ENCODE data around the gene BNC2.
A peak's percentile ranks its signal among the peaks of the same experiment; 100 is the strongest.

Gene BNC2

GRCh38 chr9:16627967-16628366, 242.5 kb downstream of the BNC2 start:
- no peak for TF ChIP-seq CTCF (IDR thresholded peaks at IDR 0.05; ENCODE audit: low read depth, low read length)
- DNase-seq (ENCODE audit: low read depth in 2 of 2), result peak; percentile 93 to 98

GRCh38 chr9:16627521-16627920, 242.9 kb downstream of the BNC2 start:
- no peak for DNase-seq (ENCODE audit: low read depth in 2 of 2)
- no peak overlapping the region for H3K4me3 ChIP-seq (replicated peaks in 1 of 2; ENCODE audit: low read depth in 2 of 2, low read length in 2 of 2)
- TF ChIP-seq CTCF (IDR thresholded peaks at IDR 0.05; ENCODE audit: low read depth, low read length), result no peak

More at GRCh38 chr9:16627967-16628366, 242.5 kb downstream of the BNC2 start:
- no peak overlapping the region for H3K4me3 ChIP-seq (replicated peaks in 1 of 2; ENCODE audit: low read depth in 2 of 2, low read length in 2 of 2)

GRCh38 chr9:16626577-16627130, 243.8 kb downstream of the BNC2 start:
- no peak for TF ChIP-seq CTCF (IDR thresholded peaks at IDR 0.05; ENCODE audit: low read depth, low read length)
- H3K4me3 ChIP-seq (replicated peaks in 1 of 2; ENCODE audit: low read depth in 2 of 2, low read length in 2 of 2), result no peak overlapping the region
- DNase-seq (ENCODE audit: low read depth in 2 of 2), result peak; percentile 87

GRCh38 chr9:16625811-16626210, 244.7 kb downstream of the BNC2 start:
- peak; percentile 57 to 69 for DNase-seq (ENCODE audit: low read depth in 2 of 2)
- TF ChIP-seq CTCF (IDR thresholded peaks at IDR 0.05; ENCODE audit: low read depth, low read length), result no peak
- H3K4me3 ChIP-seq (replicated peaks in 1 of 2; ENCODE audit: low read depth in 2 of 2, low read length in 2 of 2), result no peak overlapping the region

- no peak overlapping the region for H3K4me3 ChIP-seq (replicated peaks in 1 of 2; ENCODE audit: low read depth in 2 of 2, low read length in 2 of 2)
- peak in 1 of 2 donors; percentile 11 for DNase-seq (ENCODE audit: low read depth in 2 of 2)
- no peak for TF ChIP-seq CTCF (IDR thresholded peaks at IDR 0.05; ENCODE audit: low read depth, low read length)
Observed at GRCh38 chr9:16625161-16625631, 245.3 kb downstream of the BNC2 start.

- DNase-seq (ENCODE audit: low read depth in 2 of 2), result peak in 1 of 2 donors; percentile 13
- H3K4me3 ChIP-seq (replicated peaks in 1 of 2; ENCODE audit: low read depth in 2 of 2, low read length in 2 of 2), result no peak overlapping the region
- TF ChIP-seq CTCF (IDR thresholded peaks at IDR 0.05; ENCODE audit: low read depth, low read length), result no peak
Observed at GRCh38 chr9:16624744-16625117, 245.7 kb downstream of the BNC2 start.
